Neural cell (in vitro differentiated cells): ENCODE measurements around the gene BLOC1S5. TPM values are rescaled to one million over a fixed set of nuclear protein-coding genes. Genes with fewer than 3 reads are reported as not detected.

Experiments used
- H2AFZ ChIP-seq: fragments of 200-600, 300-800 bp; sonication (generic), shearing (Covaris generic); 2 replicates; pipeline ENCODE4 v1.6.0; 2014; ENCODE audit warnings: low read depth, mild to moderate bottlenecking, antibody characterized with exemption, low read length, moderate library complexity
- H3F3A ChIP-seq: fragments of 200-600 bp; shearing (Covaris generic); 2 replicates; pipeline ENCODE4 v1.6.1; 2016; ENCODE audit warnings: mild to moderate bottlenecking, moderate library complexity, mixed read lengths, antibody characterized with exemption, low read length; ENCODE audit not compliant: insufficient read depth, poor library complexity, severe bottlenecking
- H3K27ac ChIP-seq: fragments of 200-600, 300-800 bp; sonication (generic), shearing (Covaris generic); 2 replicates; pipeline ENCODE4 v1.5.1; 2014; ENCODE audit warnings: mild to moderate bottlenecking, low read length, moderate library complexity
- H3K27me3 ChIP-seq: fragments of 300-800, 200-600 bp; sonication (generic), shearing (Covaris generic); 2 replicates; pipeline ENCODE4 v1.6.0; 2014; ENCODE audit warnings: mild to moderate bottlenecking, low read depth, low read length, moderate library complexity; ENCODE audit not compliant: insufficient read depth
- H3K36me3 ChIP-seq: fragments of 300-800, 200-600 bp; sonication (generic), shearing (Covaris generic); 2 replicates; pipeline ENCODE4 v1.5.1; 2014; ENCODE audit warnings: mild to moderate bottlenecking, antibody characterized with exemption, low read length, moderate library complexity; ENCODE audit not compliant: insufficient read depth
- H3K4me2 ChIP-seq: fragments of 300-800, 200-600 bp; sonication (generic), shearing (Covaris generic); 2 replicates; pipeline ENCODE4 v1.6.0; 2014; ENCODE audit warnings: mild to moderate bottlenecking, low read length
- H3K4me3 ChIP-seq: fragments of 300-800, 200-600 bp; sonication (generic), shearing (Covaris generic); 2 replicates; pipeline ENCODE4 v1.5.1; 2014; ENCODE audit warnings: mild to moderate bottlenecking, low read length, moderate library complexity
- H3K79me2 ChIP-seq: fragments of 200-600 bp; shearing (Covaris generic); replicated peaks from 2 replicates; pipeline ENCODE4 v1.6.0; 2014; ENCODE audit warnings: mild to moderate bottlenecking, low read length, moderate library complexity; ENCODE audit not compliant: insufficient read depth
- H3K9ac ChIP-seq: fragments of 300-800, 200-600 bp; sonication (generic), shearing (Covaris generic); 2 replicates; pipeline ENCODE4 v1.6.1; 2016; ENCODE audit warnings: mild to moderate bottlenecking, low read length, mixed read lengths
- H3K9me2 ChIP-seq: fragments of 200-600 bp; shearing (Covaris generic); 2 replicates; pipeline ENCODE4 v1.6.1; 2016; ENCODE audit warnings: mild to moderate bottlenecking, low read length, mixed read lengths; ENCODE audit not compliant: insufficient read depth
- H3K9me3 ChIP-seq: fragments of 200-600, 300-800 bp; sonication (generic), shearing (Covaris generic); 2 replicates; pipeline ENCODE4 v1.6.1; 2016; ENCODE audit warnings: mild to moderate bottlenecking, mixed run types, low read length, moderate library complexity, mixed read lengths
- H4K20me1 ChIP-seq: fragments of 200-600 bp; shearing (Covaris generic); 2 replicates; pipeline ENCODE4 v1.6.1; 2016; ENCODE audit warnings: mild to moderate bottlenecking, mixed run types; ENCODE audit not compliant: insufficient read depth
- EP300 ChIP-seq: fragments of 450-650 bp; conservative IDR thresholded peaks from 2 replicates; pipeline ENCODE4 v1.6.1; 2014; ENCODE audit warnings: antibody characterized with exemption, mild to moderate bottlenecking, moderate library complexity; ENCODE audit not compliant: poor library complexity, severe bottlenecking
- EZH2 ChIP-seq: fragments of 200-600, 300-800 bp; shearing (Covaris generic), sonication (generic); IDR thresholded peaks from 2 replicates; pipeline ENCODE4 v1.6.1; 2014; ENCODE audit warnings: antibody characterized with exemption, low read length, borderline replicate concordance, mild to moderate bottlenecking; ENCODE audit not compliant: insufficient read depth, poor library complexity, severe bottlenecking
- MXI1 ChIP-seq: fragments of 450-650 bp; conservative IDR thresholded peaks from 2 replicates; pipeline ENCODE4 v1.6.1; 2014; ENCODE audit warnings: antibody characterized with exemption, mild to moderate bottlenecking; ENCODE audit not compliant: poor library complexity, severe bottlenecking
- POLR2AphosphoS5 ChIP-seq: IDR thresholded peaks from 2 replicates; pipeline ENCODE4 v1.6.1; 2012
- RAD21 ChIP-seq: fragments of 450-650 bp; conservative IDR thresholded peaks from 2 replicates; pipeline ENCODE4 v1.6.1; 2014; ENCODE audit warnings: antibody characterized with exemption, mild to moderate bottlenecking, moderate library complexity
- SMC3 ChIP-seq: fragments of 450-650 bp; conservative IDR thresholded peaks from 2 replicates; pipeline ENCODE4 v1.6.1; 2014; ENCODE audit warnings: antibody characterized with exemption, mild to moderate bottlenecking, moderate library complexity; ENCODE audit not compliant: poor library complexity
- TAF1 ChIP-seq: IDR thresholded peaks from 2 replicates; pipeline ENCODE4 v1.6.1; 2012; ENCODE audit warnings: low read depth
- polyA plus RNA-seq: library from polyadenylated mRNA; depleted of rRNA; stranded (reverse); fragments of >200 nt; gene quantifications from 2 replicates; pipeline ENCODE4 v1.2.3, GENCODE V29; 2014
- TF ChIP-seq, protein P1 (sequence below): fragments of 450-650 bp; IDR thresholded peaks from 2 replicates; pipeline ENCODE4 v1.5.1; 2014; ENCODE audit warnings: antibody characterized with exemption, mild to moderate bottlenecking, moderate library complexity; ENCODE audit not compliant: poor library complexity, severe bottlenecking
- TF ChIP-seq, protein P2 (sequence below): IDR thresholded peaks from 2 replicates; pipeline ENCODE4 v1.6.1; 2012; ENCODE audit warnings: borderline replicate concordance

Gene BLOC1S5
- polyA plus RNA-seq, 1 donor from 2014 or later = 12.2 TPM

DNA sequence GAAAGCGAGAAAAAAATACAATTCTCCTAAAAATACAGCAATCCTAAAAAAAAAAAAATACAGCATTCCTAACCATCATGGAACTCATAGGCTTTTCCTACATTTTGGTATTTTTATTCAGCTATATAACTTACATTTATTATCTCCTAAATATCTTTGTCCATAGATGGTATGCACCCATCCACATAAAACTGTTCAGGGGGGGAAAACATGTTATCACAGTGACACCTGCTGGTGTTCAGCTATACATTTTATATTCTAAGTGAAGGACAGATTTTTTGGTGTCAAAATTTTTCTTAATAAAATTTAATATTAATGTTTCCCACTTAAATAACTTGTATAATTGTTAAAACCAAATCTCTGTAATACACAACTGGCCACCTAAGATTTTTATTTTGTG is 58.0 kb downstream of the BLOC1S5 start:
- Histone ChIP-seq H3K27me3 (no peaks in the 10 kb centered on the region), H3F3A (no peaks in the 10 kb centered on the region), H3K9me2 (no peaks in the 10 kb centered on the region), H3K27ac (no peak overlapping the region), H3K9ac (no peak overlapping the region), H3K4me2 (no peak overlapping the region), H4K20me1 (no peaks in the 10 kb centered on the region), H3K9me3 (no peaks in the 10 kb centered on the region), H3K4me3 (no peak overlapping the region), H2AFZ (no peak overlapping the region), H3K36me3 (no peaks in the 10 kb centered on the region), H3K79me2 (no peaks in the 10 kb centered on the region)
- TF ChIP-seq, protein P1, sequence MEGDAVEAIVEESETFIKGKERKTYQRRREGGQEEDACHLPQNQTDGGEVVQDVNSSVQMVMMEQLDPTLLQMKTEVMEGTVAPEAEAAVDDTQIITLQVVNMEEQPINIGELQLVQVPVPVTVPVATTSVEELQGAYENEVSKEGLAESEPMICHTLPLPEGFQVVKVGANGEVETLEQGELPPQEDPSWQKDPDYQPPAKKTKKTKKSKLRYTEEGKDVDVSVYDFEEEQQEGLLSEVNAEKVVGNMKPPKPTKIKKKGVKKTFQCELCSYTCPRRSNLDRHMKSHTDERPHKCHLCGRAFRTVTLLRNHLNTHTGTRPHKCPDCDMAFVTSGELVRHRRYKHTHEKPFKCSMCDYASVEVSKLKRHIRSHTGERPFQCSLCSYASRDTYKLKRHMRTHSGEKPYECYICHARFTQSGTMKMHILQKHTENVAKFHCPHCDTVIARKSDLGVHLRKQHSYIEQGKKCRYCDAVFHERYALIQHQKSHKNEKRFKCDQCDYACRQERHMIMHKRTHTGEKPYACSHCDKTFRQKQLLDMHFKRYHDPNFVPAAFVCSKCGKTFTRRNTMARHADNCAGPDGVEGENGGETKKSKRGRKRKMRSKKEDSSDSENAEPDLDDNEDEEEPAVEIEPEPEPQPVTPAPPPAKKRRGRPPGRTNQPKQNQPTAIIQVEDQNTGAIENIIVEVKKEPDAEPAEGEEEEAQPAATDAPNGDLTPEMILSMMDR = peak; percentile 72
- TF ChIP-seq RAD21 (peak; percentile 81), EP300 (no peak), SMC3 (peak; percentile 81), EZH2 (no peak)

DNA sequence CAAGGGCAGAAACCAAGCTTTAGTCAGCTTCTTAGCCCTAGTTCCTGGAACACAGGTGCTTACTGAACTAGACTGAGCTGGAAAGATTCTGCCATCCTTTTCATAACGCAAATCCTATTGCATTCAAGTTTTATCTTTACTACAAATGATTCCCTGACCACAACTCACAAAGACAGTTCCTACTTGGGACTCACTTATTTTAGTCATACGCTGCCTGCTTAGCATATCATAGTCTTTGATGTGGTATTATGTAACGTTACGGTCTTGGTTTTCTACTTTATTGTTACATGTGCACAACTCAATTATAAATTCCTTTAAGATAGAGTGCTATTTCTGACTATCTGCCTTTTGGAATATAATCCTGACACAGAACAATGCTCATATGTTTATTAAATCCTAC is 59.1 kb downstream of the BLOC1S5 start:
- H3K9me3 ChIP-seq = no peaks in the 10 kb centered on the region
- no peak overlapping the region for H3K4me3 ChIP-seq
- H3K27me3 ChIP-seq = no peaks in the 10 kb centered on the region
- H3K79me2 ChIP-seq = no peaks in the 10 kb centered on the region
- H3F3A ChIP-seq = no peaks in the 10 kb centered on the region
- no peak overlapping the region for H3K27ac ChIP-seq
- TF ChIP-seq SMC3 = no peak
- no peak for TF ChIP-seq EZH2
- TF ChIP-seq, protein P1 = no peak
- TF ChIP-seq TAF1 = no peak
- TF ChIP-seq MXI1 = no peak
- no peak overlapping the region for H3K4me2 ChIP-seq
- H2AFZ ChIP-seq = no peak overlapping the region
- no peaks in the 10 kb centered on the region for H3K36me3 ChIP-seq
- no peaks in the 10 kb centered on the region for H4K20me1 ChIP-seq
- no peaks in the 10 kb centered on the region for H3K9me2 ChIP-seq
- no peak overlapping the region for H3K9ac ChIP-seq

DNA sequence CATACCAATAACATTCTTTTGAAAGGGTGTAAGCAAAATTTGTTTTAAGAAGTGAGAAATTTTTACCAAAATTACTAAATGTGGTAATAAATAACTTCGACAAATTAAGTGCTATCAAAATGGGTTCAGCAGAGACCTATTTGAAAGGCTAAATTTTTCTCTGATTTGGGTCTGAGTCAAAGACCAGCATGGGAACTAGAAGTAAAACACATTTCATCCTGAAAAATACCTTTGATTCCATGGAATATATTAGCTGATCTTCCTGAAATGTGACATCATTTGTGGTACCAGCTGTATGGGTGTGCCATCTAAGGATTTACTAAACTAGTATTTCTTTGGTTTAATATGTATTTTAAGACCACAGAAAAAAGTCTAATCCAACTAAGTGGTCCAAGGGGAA is 63.6 kb downstream of the BLOC1S5 start:
- no peaks in the 10 kb centered on the region for H3K36me3 ChIP-seq
- H3K27me3 ChIP-seq = no peaks in the 10 kb centered on the region
- H3K9me2 ChIP-seq = no peaks in the 10 kb centered on the region
- no peaks in the 10 kb centered on the region for H3K79me2 ChIP-seq
- no peak overlapping the region for H2AFZ ChIP-seq
- H3K27ac ChIP-seq = no peak overlapping the region
- H3K4me3 ChIP-seq = no peak overlapping the region
- H3K9ac ChIP-seq = no peak overlapping the region
- no peak overlapping the region for H3K4me2 ChIP-seq
- H4K20me1 ChIP-seq = no peaks in the 10 kb centered on the region
- H3F3A ChIP-seq = no peaks in the 10 kb centered on the region
- no peaks in the 10 kb centered on the region for H3K9me3 ChIP-seq
- TF ChIP-seq RAD21 (no peak), EZH2 (no peak), POLR2AphosphoS5 (no peak), SMC3 (no peak), EP300 (no peak)
- TF ChIP-seq, protein P1 = no peak
- TF ChIP-seq, protein P2, sequence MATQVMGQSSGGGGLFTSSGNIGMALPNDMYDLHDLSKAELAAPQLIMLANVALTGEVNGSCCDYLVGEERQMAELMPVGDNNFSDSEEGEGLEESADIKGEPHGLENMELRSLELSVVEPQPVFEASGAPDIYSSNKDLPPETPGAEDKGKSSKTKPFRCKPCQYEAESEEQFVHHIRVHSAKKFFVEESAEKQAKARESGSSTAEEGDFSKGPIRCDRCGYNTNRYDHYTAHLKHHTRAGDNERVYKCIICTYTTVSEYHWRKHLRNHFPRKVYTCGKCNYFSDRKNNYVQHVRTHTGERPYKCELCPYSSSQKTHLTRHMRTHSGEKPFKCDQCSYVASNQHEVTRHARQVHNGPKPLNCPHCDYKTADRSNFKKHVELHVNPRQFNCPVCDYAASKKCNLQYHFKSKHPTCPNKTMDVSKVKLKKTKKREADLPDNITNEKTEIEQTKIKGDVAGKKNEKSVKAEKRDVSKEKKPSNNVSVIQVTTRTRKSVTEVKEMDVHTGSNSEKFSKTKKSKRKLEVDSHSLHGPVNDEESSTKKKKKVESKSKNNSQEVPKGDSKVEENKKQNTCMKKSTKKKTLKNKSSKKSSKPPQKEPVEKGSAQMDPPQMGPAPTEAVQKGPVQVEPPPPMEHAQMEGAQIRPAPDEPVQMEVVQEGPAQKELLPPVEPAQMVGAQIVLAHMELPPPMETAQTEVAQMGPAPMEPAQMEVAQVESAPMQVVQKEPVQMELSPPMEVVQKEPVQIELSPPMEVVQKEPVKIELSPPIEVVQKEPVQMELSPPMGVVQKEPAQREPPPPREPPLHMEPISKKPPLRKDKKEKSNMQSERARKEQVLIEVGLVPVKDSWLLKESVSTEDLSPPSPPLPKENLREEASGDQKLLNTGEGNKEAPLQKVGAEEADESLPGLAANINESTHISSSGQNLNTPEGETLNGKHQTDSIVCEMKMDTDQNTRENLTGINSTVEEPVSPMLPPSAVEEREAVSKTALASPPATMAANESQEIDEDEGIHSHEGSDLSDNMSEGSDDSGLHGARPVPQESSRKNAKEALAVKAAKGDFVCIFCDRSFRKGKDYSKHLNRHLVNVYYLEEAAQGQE = no peak
